GM12872 (cell line): ENCODE measurements around the gene MXRA8.

Source experiments
- CTCF ChIP-seq: IDR thresholded peaks from 3 replicates; pipeline ENCODE4 v1.5.1; 2011; ENCODE audit warnings: low read depth, mild to moderate bottlenecking, low read length, moderate library complexity; ENCODE audit not compliant: insufficient read depth

The MXRA8 gene

GRCh38 chr1:1401457-1402010 is 43.2 kb upstream of the MXRA8 start:
- no peak for TF ChIP-seq CTCF

GRCh38 chr1:1400576-1401456 is 42.5 kb upstream of the MXRA8 start:
- no peak for TF ChIP-seq CTCF

- no peak for TF ChIP-seq CTCF
Observed at GRCh38 chr1:1399872-1400575, 41.7 kb upstream of the MXRA8 start.

DNA sequence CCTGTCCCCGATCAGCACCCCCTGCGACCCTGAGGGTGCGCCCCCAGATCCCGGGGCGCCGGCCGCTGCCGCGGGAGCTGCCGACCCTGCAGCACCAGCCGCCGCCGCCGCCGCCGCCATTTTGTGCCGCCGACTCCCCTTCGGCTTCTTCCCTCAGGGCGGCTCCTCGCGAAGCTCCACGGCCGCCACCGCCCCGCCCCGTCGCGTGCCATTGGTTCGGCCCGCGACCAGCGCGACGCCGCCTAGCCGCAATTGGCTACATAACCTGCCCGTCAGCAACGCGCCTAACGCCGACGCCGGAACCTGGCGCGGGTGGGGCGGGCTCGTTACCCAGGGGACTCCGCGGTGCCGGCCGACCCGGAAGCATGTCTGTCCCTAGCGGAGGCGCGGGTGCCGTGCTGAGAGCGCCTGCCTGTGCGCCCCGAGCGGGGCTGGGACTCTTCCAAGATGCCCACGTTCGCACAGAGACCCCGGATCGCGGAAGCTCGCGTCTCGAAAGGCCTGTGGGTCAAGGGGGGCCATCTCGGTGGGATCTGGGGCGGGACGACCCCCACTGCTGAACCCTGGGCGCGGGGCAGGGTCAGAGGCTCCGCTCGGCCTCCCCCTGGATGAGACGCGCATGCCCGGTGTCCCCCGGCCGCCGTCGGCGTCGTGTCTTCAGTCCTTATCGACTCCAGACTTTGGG is 41.0 kb upstream of the MXRA8 start, which contains the start of gene CCNL2:
Gene CCNL2, minus strand, starts transcription at position 149 of the 685 bp plus-strand sequence. Its CDS starts 29 bp downstream, at position 120.
- peak; percentile 60 for TF ChIP-seq CTCF

- TF ChIP-seq CTCF, result no peak
Observed at GRCh38 chr1:1398677-1399186, 40.4 kb upstream of the MXRA8 start.

- TF ChIP-seq CTCF, result no peak
Observed at GRCh38 chr1:1397839-1398523, 39.6 kb upstream of the MXRA8 start.
